NCI-H1105 treated with DMSO at 0.1 percent for 48 hours (cell line): ENCODE data around the gene ADSS1.
"Not testable (repeated sequence)": the region's sequence is repeated elsewhere in the genome, so short reads cannot be mapped to it uniquely, and the experiment has no call there.

Experiments
- DNase-seq: peaks from one replicate; lab custom pipeline; 2025; lab: John Stamatoyannopoulos, UW

The ADSS1 gene

GRCh38 chr14:104717646-104718045, 6.4 kb upstream of the ADSS1 start:
- DNase-seq = no peak

- no peak for DNase-seq
These were observed 5.9 kb upstream of the ADSS1 start for GRCh38 chr14:104718147-104718546.

- DNase-seq = no peak
These were observed 5.2 kb upstream of the ADSS1 start for GRCh38 chr14:104718871-104719270.

GRCh38 chr14:104719343-104719742, 4.7 kb upstream of the ADSS1 start:
- no peak for DNase-seq

GRCh38 chr14:104721505-104722431, 2.3 kb upstream of the ADSS1 start:
- no peak for DNase-seq

GRCh38 chr14:104722938-104723650, 935 bp upstream of the ADSS1 start:
- DNase-seq = no peak

- no peak for DNase-seq
These were observed 465 bp downstream of the ADSS1 start for GRCh38 chr14:104724407-104724980.

DNA sequence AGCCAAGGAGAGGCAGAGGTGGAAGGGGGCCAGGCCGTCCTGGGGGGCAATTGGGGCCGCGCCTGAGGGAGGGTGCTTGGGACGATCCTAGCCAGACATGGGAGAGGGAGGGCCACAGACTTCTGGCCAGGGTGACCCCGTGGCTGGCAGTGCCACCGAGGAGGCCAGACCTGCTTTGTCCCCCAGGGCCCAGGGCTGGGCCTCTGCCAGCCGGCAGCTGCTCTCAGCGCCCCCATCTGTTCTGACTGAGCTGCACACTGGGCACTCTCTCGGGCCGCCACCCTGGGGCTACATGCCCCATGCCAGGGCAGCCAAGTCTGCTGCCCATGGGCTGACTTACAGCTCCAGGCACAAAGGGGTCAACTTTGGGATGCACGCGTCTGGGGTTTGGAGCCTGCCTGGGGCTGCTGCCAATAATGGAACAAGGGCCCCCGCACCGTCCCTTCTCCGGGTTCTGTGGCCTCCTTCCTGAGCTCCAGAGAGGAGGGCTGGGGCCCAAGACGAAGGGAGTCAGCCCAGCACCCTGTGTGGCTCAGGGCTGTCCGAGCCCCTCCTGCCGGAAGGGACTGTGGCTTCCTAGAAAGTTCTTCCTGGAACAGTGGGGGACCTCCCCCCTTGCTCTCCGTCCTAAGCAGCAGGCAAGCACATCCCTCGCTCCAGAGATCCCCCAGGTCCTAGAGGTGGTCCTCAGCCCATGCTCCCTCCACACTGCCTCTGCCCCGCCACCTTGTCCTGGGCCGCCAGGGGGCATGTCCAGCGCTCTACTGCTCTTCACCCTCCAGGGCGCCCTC, 1.1 kb downstream of the ADSS1 start:
- no peak for DNase-seq

DNA sequence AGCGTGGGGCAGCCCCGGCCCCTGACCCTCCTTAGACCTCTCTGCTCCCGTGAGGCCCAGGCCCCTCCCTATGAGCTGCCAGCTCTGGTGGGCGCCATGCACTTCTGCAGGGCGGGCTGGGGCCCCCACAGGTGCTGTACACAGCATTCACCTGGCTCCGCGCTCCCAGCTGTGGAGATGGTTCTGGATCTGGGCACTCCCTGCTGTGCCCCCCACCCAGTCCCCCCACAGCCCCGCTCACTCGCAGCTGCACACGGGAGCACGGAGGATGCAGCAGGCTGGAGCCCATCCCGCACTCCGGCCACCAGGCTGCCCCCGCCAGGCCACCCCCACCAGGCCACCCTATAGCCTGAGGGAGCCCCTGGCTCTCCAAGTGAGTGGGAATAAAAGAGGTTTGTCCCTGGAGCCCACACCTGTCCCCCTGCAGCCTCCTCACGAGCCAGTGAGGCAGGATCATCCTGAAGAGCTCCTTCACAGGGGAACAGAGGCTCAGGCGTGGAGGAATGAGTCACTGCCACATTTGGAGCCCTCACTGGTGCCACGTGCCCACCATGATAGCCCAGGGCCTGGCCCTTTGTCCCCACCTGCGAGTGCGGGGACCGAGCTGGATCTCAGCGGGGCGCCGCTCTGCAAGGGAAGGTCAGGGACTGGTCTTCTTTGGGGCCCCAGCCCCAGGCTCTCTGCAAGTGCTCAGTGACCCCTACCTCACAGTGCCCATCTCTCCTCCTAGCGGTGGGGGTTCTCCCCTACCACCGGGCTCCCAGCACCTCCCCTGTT, 1.9 kb downstream of the ADSS1 start:
- DNase-seq = no peak

DNA sequence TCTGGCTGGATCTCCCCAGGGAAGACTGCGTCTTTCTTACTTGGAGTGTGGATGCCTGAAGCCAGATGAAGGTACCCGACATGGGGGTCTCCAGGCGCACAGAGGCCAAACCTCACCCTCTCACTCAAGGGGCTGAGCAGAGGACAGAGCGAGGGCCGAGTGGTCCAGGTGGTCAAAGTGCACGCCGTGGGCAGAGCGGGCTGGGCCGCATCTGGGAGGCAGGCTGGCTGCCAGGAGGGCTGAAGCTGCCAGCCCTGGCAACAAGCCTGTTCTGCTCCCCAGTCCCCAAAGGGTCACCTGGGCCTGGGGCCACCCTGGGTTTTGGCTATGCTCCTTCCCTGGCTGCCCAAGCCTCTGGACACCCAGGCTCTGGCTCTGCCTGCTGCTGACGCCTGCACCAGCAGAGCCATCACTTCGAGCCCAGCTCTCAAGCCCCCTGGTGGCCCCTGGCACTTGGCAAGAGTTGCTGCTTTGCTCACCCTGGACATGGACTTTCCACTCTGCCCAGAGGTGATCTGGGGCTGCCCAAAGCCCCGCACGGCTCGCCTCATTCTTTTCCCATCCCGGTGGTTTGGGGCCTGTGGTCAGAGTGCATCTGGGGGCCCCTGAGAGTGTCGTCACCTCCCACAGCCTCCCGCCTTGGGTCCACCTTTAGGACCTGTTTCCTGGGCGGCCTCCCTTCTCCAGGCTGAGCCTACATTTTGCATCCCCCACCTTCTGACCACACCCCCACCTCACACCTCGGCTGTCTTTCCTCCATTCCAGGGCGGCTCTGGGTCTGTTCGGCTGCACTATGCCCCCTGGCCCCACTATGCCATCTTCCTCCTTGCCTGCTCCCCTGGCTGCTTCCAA, 2.8 kb downstream of the ADSS1 start:
- DNase-seq = no peak

GRCh38 chr14:104728631-104729030, 4.6 kb downstream of the ADSS1 start:
- no peak for DNase-seq

- not testable (repeated sequence) for DNase-seq
These were observed 5.3 kb downstream of the ADSS1 start for GRCh38 chr14:104729176-104729834.

DNA sequence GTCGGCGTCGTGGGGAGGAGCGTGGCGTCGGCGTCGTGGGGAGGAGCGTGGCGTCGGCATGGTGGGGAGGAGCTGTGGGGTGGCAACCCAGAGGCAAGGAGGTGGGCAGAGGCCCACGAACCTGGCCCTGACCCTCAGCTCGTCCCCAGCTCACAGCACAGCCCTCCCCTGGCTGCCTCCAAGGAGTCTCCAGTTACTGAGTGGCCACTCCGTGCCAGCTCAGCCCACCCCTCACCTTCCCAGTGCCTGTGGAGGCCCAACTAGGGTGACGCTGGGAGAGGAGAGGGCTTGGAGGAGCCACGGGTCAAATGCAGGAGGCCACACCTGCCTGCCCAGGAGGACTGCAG, 5.8 kb downstream of the ADSS1 start:
- DNase-seq = no peak

DNA sequence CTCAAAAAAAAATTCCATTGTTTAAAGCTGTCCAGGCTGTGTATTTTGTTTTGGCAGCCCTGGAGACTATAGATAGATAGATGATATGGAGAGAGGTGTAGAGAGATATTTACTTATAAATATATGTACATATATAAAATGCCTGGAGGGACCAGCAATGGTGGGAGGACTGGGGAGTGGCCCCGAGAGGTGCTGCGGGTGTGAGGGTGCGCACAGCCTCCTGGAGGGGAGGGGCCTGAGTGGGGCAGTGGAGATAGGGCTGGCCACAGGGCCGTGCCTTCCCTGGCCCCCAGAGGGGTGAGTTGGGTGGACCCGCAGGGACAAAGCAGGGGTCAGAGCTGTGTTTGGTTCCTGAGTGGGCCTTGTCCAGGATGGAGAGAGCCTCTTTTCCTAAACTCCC, 6.5 kb downstream of the ADSS1 start:
- DNase-seq = no peak

DNA sequence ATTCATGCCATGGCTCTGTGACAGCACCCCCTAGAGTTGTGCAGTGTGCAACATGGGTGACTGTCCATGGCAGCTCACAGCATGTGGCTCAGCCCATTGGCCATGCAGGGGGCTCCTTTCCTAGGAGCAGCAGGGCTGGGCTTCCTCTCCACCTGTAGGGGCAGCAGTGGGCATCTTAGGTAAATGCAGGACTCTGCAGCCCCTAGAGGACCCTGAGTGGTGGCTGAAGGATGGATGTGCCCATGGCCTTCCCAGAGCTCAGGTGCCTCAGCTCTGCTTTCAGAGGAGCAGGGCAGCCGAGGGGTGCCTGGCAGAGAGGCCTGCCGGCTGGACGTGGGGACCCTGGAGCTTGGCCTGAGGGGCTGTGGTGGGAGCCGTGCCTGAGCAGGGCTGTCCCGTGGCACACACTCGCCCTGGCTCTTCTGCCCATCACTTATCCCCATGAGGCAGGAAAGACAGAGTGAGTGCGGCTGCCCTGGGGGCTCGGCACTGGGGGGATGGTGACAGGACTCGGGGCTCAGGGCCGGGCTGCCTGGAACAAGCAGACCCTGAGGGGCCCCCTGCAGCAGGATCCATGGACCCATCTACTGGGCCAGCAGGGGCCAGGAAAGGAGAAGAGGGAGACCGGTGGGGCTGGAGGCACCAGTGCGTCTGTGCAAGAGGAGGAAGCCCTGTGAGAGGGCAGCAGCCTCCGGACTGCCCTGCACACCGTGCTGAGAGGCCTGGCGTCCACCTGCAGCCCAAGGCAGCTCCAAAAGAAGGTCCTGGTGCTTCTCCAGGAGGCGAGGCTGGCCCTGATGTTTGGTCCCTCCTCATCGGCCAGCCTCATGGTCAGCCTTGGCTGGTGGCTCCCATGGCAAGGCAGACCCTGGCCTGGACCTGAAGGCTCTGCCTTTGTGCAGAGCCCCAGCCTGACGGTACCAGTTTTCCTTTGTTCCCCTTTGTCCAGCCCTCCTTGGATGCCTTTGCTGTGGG, 7.6 kb downstream of the ADSS1 start:
- DNase-seq = no peak

DNA sequence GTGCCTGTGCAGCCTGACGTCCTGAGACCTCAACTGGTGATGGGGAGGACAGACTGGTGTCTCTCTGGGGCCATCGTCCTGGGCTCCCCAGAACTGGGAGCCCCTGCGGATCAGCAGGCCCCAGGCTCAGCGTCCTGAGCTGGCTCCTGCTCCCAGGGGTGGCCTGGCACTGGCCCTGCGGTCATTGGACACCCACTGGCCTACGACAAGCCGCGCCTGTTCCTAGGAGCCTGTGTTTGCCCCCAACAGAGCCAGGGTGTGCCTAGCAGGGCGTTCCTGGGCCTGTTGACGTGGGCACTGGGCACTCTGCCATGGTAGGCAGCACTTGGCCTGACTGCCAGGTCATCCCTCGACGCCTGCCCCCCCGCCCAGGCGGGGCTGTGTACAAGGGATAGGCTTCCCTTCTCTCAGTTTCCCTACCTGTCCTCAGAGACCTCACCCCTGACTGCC, 8.4 kb downstream of the ADSS1 start:
- DNase-seq = no peak

DNA sequence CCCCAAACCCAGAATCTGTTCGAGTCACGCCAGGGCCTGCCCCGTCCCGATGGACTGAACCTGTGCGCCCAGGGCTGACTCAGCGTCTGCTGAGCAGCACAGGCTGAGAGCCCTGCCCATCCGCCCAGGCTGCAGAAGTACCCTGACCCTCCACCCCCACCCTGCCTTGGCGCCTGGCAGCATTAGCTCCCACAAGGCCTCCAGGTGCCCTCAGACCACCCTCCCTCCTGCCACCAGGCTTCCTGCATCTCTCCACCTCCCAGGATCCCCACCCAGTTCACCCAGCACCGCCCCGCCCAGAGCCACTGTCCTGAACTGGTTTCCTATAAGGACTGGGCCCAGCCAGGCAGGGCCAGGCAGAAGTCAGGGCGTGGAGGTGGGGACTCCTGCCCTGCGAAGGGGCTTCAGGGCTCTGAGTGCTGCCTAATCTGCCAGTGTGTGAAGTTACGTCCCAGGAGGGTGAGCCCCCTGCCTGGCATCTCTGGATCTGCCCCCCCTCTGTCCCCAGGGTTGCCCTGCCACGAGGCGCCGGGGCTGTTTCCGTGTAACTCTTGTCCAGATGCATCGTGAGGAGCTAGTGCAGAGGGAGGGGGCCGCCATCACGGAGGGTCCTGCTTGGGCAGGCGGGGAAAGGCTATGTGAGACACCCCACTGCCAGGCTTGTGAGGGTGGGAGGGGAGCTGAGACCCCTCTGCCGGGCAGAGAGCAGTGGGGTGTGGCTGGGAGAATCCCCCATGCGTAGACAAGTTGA, 9.1 kb downstream of the ADSS1 start:
- DNase-seq = no peak

- DNase-seq = no peak
These were observed 10.1 kb downstream of the ADSS1 start for GRCh38 chr14:104734051-104734587.
